HUES48 (cell line): ENCODE results near the gene TTC34.

Experiments used
- H3K27ac ChIP-seq: one replicate; pipeline ENCODE4 v1.7.0; 2013; ENCODE audit warnings: low read depth, low read length, inconsistent platforms
- H3K27me3 ChIP-seq: 2 replicates; pipeline ENCODE4 v1.6.1; 2013; ENCODE audit warnings: mild to moderate bottlenecking, low read length; ENCODE audit not compliant: control insufficient read depth, insufficient read depth
- H3K36me3 ChIP-seq: 2 replicates; pipeline ENCODE4 v1.6.1; 2013; ENCODE audit warnings: low read length; ENCODE audit not compliant: control insufficient read depth, insufficient read depth
- H3K4me1 ChIP-seq: 2 replicates; pipeline ENCODE4 v1.6.1; 2013; ENCODE audit warnings: mild to moderate bottlenecking, low read length; ENCODE audit not compliant: control insufficient read depth, insufficient read depth
- H3K4me3 ChIP-seq: 2 replicates; pipeline ENCODE4 v1.5.1; 2013; ENCODE audit warnings: mild to moderate bottlenecking, low read depth, low read length
- H3K9ac ChIP-seq: 2 replicates; pipeline ENCODE4 v1.6.1; 2013; ENCODE audit warnings: mild to moderate bottlenecking, low read depth, low read length, moderate library complexity
- H3K9me3 ChIP-seq: 2 replicates; pipeline ENCODE4 v1.6.1; 2013; ENCODE audit warnings: low read length; ENCODE audit not compliant: control insufficient read depth, insufficient read depth

Gene TTC34

GRCh38 chr1:2635361-2636010, 166.0 kb downstream of the TTC34 start:
- H3K27ac ChIP-seq: no peak overlapping the region
- no peaks in the 10 kb centered on the region for H3K36me3 ChIP-seq
- no peak overlapping the region for H3K4me3 ChIP-seq
- no peak overlapping the region for H3K9ac ChIP-seq
- peaks cover 27% of the 10 kb centered on the region for H3K27me3 ChIP-seq
- peaks cover 23% of the 10 kb centered on the region for H3K4me1 ChIP-seq
- H3K9me3 ChIP-seq: peaks cover 6% of the 10 kb centered on the region; the same call in 1 of the 2 replicates

GRCh38 chr1:2633936-2634491, 167.5 kb downstream of the TTC34 start:
- Histone ChIP-seq H3K4me1 (peaks cover 23% of the 10 kb centered on the region), H3K36me3 (no peaks in the 10 kb centered on the region), H3K4me3 (no peak overlapping the region), H3K9me3 (peaks cover 6% of the 10 kb centered on the region; the same call in 1 of the 2 replicates), H3K27ac (no peak overlapping the region), H3K9ac (no peak overlapping the region), H3K27me3 (peaks cover 39% of the 10 kb centered on the region)

GRCh38 chr1:2633366-2633935, 168.0 kb downstream of the TTC34 start:
- H3K27ac ChIP-seq: no peak overlapping the region
- peaks cover 39% of the 10 kb centered on the region for H3K27me3 ChIP-seq
- H3K36me3 ChIP-seq: no peaks in the 10 kb centered on the region
- H3K4me1 ChIP-seq: peaks cover 23% of the 10 kb centered on the region
- H3K9me3 ChIP-seq: peaks cover 6% of the 10 kb centered on the region; the same call in 1 of the 2 replicates
- H3K4me3 ChIP-seq: no peak overlapping the region
- no peak overlapping the region for H3K9ac ChIP-seq

- Histone ChIP-seq H3K4me1 (peaks cover 23% of the 10 kb centered on the region), H3K27ac (no peak within 1 kb of the TSS), H3K9me3 (peaks cover 6% of the 10 kb centered on the region; the same call in 1 of the 2 replicates), H3K4me3 (no peak within 1 kb of the TSS), H3K36me3 (no peaks in the 10 kb centered on the region), H3K9ac (no peak within 1 kb of the TSS), H3K27me3 (peaks cover 39% of the 10 kb centered on the region)
Observed at GRCh38 chr1:2632561-2633361, 168.7 kb downstream of the TTC34 start, which contains the start of gene MMEL1. TSS of gene MMEL1 (minus strand) at chr1:2633016. CDS start at chr1:2629484, 3,532 bp downstream.

GRCh38 chr1:2632051-2632430, 169.5 kb downstream of the TTC34 start:
- Histone ChIP-seq H3K27me3 (peaks cover 40% of the 10 kb centered on the region), H3K36me3 (no peaks in the 10 kb centered on the region), H3K9me3 (peaks cover 6% of the 10 kb centered on the region; the same call in 1 of the 2 replicates), H3K4me1 (peaks cover 23% of the 10 kb centered on the region), H3K4me3 (no peak overlapping the region), H3K27ac (no peak overlapping the region), H3K9ac (no peak overlapping the region)

GRCh38 chr1:2631136-2632050, 170.1 kb downstream of the TTC34 start:
- Histone ChIP-seq H3K9ac (no peak overlapping the region), H3K27me3 (peaks cover 47% of the 10 kb centered on the region), H3K9me3 (no peaks in the 10 kb centered on the region), H3K4me3 (no peak overlapping the region), H3K4me1 (peaks cover 23% of the 10 kb centered on the region), H3K36me3 (no peaks in the 10 kb centered on the region), H3K27ac (no peak overlapping the region)

GRCh38 chr1:2630498-2631135, 170.9 kb downstream of the TTC34 start:
- Histone ChIP-seq H3K27me3 (peaks cover 54% of the 10 kb centered on the region), H3K9me3 (no peaks in the 10 kb centered on the region), H3K27ac (no peak overlapping the region), H3K4me1 (peaks cover 23% of the 10 kb centered on the region), H3K9ac (no peak overlapping the region), H3K4me3 (no peak overlapping the region), H3K36me3 (no peaks in the 10 kb centered on the region)

- H3K4me3 ChIP-seq: peak overlapping the region; percentile 52; the same call in 1 of the 2 replicates
Observed at GRCh38 chr1:2629627-2630497, 171.6 kb downstream of the TTC34 start.

GRCh38 chr1:2628933-2629626, 172.4 kb downstream of the TTC34 start:
- Histone ChIP-seq H3K36me3 (no peaks in the 10 kb centered on the region), H3K4me3 (peak overlapping the region; percentile 52; the same call in 1 of the 2 replicates), H3K27ac (no peak overlapping the region), H3K4me1 (peaks cover 23% of the 10 kb centered on the region), H3K27me3 (peaks cover 54% of the 10 kb centered on the region), H3K9me3 (no peaks in the 10 kb centered on the region), H3K9ac (no peak overlapping the region)

More at GRCh38 chr1:2629627-2630497, 171.6 kb downstream of the TTC34 start:
- Histone ChIP-seq H3K4me1 (peaks cover 23% of the 10 kb centered on the region), H3K36me3 (no peaks in the 10 kb centered on the region), H3K27ac (no peak overlapping the region), H3K9me3 (no peaks in the 10 kb centered on the region), H3K9ac (no peak overlapping the region), H3K27me3 (peaks cover 54% of the 10 kb centered on the region)
